B cell (primary cell): ENCODE results near the gene DSG4. TPM values are rescaled to one million over a fixed set of nuclear protein-coding genes. Genes with fewer than 3 reads are reported as not detected.

Experiments used
- ATAC-seq: fragments of 200-7000 bp; cut with Tn5 transposase; one replicate; pipeline ENCODE4 v1.10.0; 2021; ENCODE audit warnings: low read depth, mild to moderate bottlenecking, moderate number of reproducible peaks, moderate library complexity
- CTCF ChIA-PET: fragments of 350-600 bp; sonication (Branson Sonifier 250); formaldehyde crosslinking; loops from one replicate; lab custom pipeline; 2021; ENCODE audit warnings: antibody characterized with exemption, inconsistent platforms; lab: Charles Lee
- POLR2A ChIA-PET: fragments of 350-600 bp; sonication (Branson Sonifier 250); formaldehyde crosslinking; loops from one replicate; lab custom pipeline; 2021; ENCODE audit warnings: antibody characterized with exemption; lab: Charles Lee
- DNase-seq: peaks from one replicate; pipeline ENCODE4 v3.0.0; 2013
- H2AFZ ChIP-seq: 2 replicates; pipeline ENCODE4 v1.6.1; 2012; ENCODE audit warnings: mild to moderate bottlenecking, low read depth, low read length; ENCODE audit not compliant: insufficient read depth, poor library complexity, severe bottlenecking
- H3K27ac ChIP-seq, 2 donors: 1 replicate in 1 of 2; 2 replicates in 1 of 2; pipeline ENCODE4 v1.5.1; 2012 to 2013; ENCODE audit warnings: low read length in 2 of 2, mild to moderate bottlenecking in 2 of 2, moderate library complexity in 1 of 2
- H3K27me3 ChIP-seq, 4 experiments: fragments of 200-600 bp in 1 of 4; sonication (generic) in 1 of 4; replicated peaks in 1 of 4; 1 replicate in 2 of 4; 2 replicates in 2 of 4; pipeline versions ENCODE4 v1.6.1 to v1.7.0; 2013 to 2016; ENCODE audit warnings: low read length in 3 of 4, mild to moderate bottlenecking in 2 of 4, mixed read lengths in 1 of 4, moderate library complexity in 1 of 4; ENCODE audit not compliant: insufficient read depth in 4 of 4, control insufficient read depth in 3 of 4; ENCODE audit errors: control extremely low read depth in 1 of 4
- H3K36me3 ChIP-seq, 2 experiments: replicated peaks in 1 of 2; 1 replicate in 1 of 2; 2 replicates in 1 of 2; pipeline versions ENCODE4 v1.6.1 to v1.7.1; 2013; ENCODE audit warnings: low read length in 1 of 2; ENCODE audit not compliant: insufficient read depth in 2 of 2, control insufficient read depth in 1 of 2; ENCODE audit errors: control extremely low read depth in 1 of 2, extremely low read depth in 1 of 2
- H3K4me1 ChIP-seq, 2 donors: fragments of 200-600 bp in 1 of 2; sonication (generic) in 1 of 2; 1 replicate in 1 of 2; 2 replicates in 1 of 2; pipeline versions ENCODE4 v1.5.1 to v1.6.1; 2013 to 2017; ENCODE audit warnings: low read length in 2 of 2; ENCODE audit not compliant: control insufficient read depth in 2 of 2, insufficient read depth in 2 of 2
- H3K4me2 ChIP-seq: replicated peaks from 2 replicates; pipeline ENCODE3; 2012; ENCODE audit warnings: mild to moderate bottlenecking, low read depth, low read length; ENCODE audit not compliant: poor library complexity, severe bottlenecking
- H3K4me3 ChIP-seq, 5 experiments: fragments of 200-600 bp in 1 of 5; sonication (generic) in 1 of 5; 1 replicate in 3 of 5; 2 replicates in 2 of 5; pipeline versions ENCODE4 v1.5.1 to v1.7.0; 2011 to 2016; ENCODE audit warnings: low read length in 4 of 5, mild to moderate bottlenecking in 4 of 5, low read depth in 2 of 5, control low read depth in 1 of 5, moderate library complexity in 1 of 5; ENCODE audit not compliant: insufficient read depth in 1 of 5; ENCODE audit errors: control extremely low read depth in 1 of 5, extremely low read depth in 1 of 5
- H3K79me2 ChIP-seq: fragments of 200-600 bp; sonication (generic); one replicate; pipeline ENCODE4 v1.6.0; 2016; ENCODE audit warnings: low read length; ENCODE audit not compliant: control insufficient read depth, insufficient read depth
- H3K9ac ChIP-seq: fragments of 200-600 bp; sonication (generic); 2 replicates; pipeline ENCODE4 v1.6.1; 2017; ENCODE audit warnings: mild to moderate bottlenecking, low read length, moderate library complexity
- H3K9me3 ChIP-seq, 3 donors: one replicate each; pipeline versions ENCODE4 v1.6.1 to v1.7.1; 2013; ENCODE audit warnings: low read length in 2 of 3; ENCODE audit not compliant: control insufficient read depth in 2 of 3, insufficient read depth in 1 of 3; ENCODE audit errors: control extremely low read depth in 1 of 3
- H4K20me1 ChIP-seq: 2 replicates; pipeline ENCODE4 v1.6.0; 2012; ENCODE audit warnings: mild to moderate bottlenecking, low read length; ENCODE audit not compliant: insufficient read depth, control insufficient read depth, poor library complexity, severe bottlenecking
- H3K27ac Mint-ChIP-seq: one replicate; pipeline ENCODE4 v1.8.0; 2021; ENCODE audit warnings: mixed read lengths
- H3K27me3 Mint-ChIP-seq: one replicate; pipeline ENCODE4 v1.8.0; 2021; ENCODE audit warnings: mixed read lengths
- H3K4me1 Mint-ChIP-seq: one replicate; pipeline ENCODE4 v1.8.0; 2021; ENCODE audit warnings: mixed read lengths
- H3K4me3 Mint-ChIP-seq: one replicate; pipeline ENCODE4 v1.8.0; 2021; ENCODE audit warnings: mixed read lengths
- H3K9me3 Mint-ChIP-seq: one replicate; pipeline ENCODE4 v1.8.0; 2022; ENCODE audit warnings: mixed read lengths; ENCODE audit not compliant: insufficient read depth
- EZH2 ChIP-seq: IDR thresholded peaks from 2 replicates; pipeline ENCODE4 v1.6.1; 2012; ENCODE audit warnings: borderline replicate concordance, low read depth, mild to moderate bottlenecking, moderate library complexity, low read length; ENCODE audit not compliant: insufficient read depth, poor library complexity, severe bottlenecking
- WGBS: methylation state at CpG from one replicate; pipeline ENCODE4 v1.1.5; 2013; ENCODE audit warnings: missing lambda C conversion rate; ENCODE audit not compliant: insufficient coverage; 5-methylcytosine and 5-hydroxymethylcytosine counted together
- intact Hi-C: fragments of 100-400 bp; cut with micrococcal nuclease; formaldehyde crosslinking; loops from one replicate; pipeline ENCODE4 v1.10.0; 2022
- polyA plus RNA-seq: library from polyadenylated mRNA; depleted of rRNA; stranded (reverse); fragments of >200 nt; gene quantifications from 2 replicates; pipeline ENCODE4 v1.2.3, GENCODE V29; 2012
- total RNA-seq, 2 donors: library from RNA; stranded (reverse); fragments of 120-200 nt in 1 of 2; gene quantifications; 1 replicate in 1 of 2; 2 replicates in 1 of 2; pipeline versions ENCODE4 v1.2.3 to v1.2.4, GENCODE V29; 2013 to 2022
- TF ChIP-seq, protein P1 (sequence below): fragments of 200-600 bp; IDR thresholded peaks from one replicate; pipeline ENCODE4 v1.8.0; 2022; ENCODE audit warnings: antibody characterized with exemption, mild to moderate bottlenecking

Gene DSG4
- total and polyA plus RNA-seq, 2 donors (not counting 1 experiment from before 2014, with no cell fraction given) = not detected

DNA sequence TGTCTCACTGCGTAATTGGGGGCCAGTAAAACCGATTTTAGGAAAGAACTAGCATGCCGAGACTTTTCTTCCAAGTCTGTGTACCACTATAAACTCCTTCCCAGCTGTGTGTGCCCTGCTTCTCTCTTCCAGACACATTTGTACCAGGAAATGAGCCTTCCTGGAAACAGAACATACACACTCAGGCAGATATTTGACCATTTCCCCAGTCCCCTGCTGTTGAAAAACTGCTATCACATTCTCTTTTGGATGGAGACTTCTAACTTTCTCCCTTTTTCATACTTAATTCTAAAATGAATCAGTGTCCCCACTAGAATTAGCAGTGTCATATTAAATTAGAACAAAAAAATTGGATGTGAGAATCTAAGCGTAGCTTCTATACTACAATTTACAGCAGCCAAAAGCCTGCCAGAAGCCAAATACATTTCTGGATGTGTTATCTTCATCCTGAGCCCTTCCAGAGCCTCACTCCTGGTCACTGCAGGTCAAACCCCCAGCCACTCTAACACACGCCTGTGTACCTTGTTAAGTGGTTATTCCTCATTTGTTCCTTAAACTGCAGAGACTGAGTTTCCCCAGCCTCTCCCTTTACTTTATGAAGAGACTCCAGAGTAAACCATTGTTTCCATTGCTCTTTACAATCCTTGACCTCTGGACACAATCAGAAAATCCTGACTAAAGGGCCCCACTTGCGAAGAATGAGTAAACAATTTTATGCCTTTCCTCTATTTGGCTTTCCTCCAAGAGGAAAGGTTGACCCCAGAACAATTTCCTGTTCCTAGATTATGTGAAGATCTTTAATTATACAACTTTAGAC lies 20.4 kb downstream of the DSG4 start:
- Histone ChIP-seq H4K20me1 (no peaks in the 10 kb centered on the region), H3K9me3 (no peaks in the 10 kb centered on the region), H3K9ac (no peak overlapping the region), H3K4me3 (no peak overlapping the region), H3K36me3 (no peaks in the 10 kb centered on the region), H2AFZ (no peak overlapping the region), H3K4me2 (no peak overlapping the region), H3K27ac (no peak overlapping the region), H3K4me1 (no peaks in the 10 kb centered on the region), H3K79me2 (no peaks in the 10 kb centered on the region), H3K27me3 (no peaks in the 10 kb centered on the region)
- no peak for DNase-seq
- TF ChIP-seq, protein P1, sequence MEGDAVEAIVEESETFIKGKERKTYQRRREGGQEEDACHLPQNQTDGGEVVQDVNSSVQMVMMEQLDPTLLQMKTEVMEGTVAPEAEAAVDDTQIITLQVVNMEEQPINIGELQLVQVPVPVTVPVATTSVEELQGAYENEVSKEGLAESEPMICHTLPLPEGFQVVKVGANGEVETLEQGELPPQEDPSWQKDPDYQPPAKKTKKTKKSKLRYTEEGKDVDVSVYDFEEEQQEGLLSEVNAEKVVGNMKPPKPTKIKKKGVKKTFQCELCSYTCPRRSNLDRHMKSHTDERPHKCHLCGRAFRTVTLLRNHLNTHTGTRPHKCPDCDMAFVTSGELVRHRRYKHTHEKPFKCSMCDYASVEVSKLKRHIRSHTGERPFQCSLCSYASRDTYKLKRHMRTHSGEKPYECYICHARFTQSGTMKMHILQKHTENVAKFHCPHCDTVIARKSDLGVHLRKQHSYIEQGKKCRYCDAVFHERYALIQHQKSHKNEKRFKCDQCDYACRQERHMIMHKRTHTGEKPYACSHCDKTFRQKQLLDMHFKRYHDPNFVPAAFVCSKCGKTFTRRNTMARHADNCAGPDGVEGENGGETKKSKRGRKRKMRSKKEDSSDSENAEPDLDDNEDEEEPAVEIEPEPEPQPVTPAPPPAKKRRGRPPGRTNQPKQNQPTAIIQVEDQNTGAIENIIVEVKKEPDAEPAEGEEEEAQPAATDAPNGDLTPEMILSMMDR = no peak
- no peak for TF ChIP-seq EZH2
- no peaks in the 10 kb centered on the region for H3K4me1 Mint-ChIP-seq
- intact Hi-C loops = no loop called here
- no peak overlapping the region for H3K27ac Mint-ChIP-seq
- H3K27me3 Mint-ChIP-seq = no peaks in the 10 kb centered on the region
- H3K9me3 Mint-ChIP-seq = no peaks in the 10 kb centered on the region
- 83% methylated on average over 4 of the region's 6 CpGs for WGBS
- CTCF ChIA-PET = no interaction called here
- POLR2A ChIA-PET = no interaction called here
- H3K4me3 Mint-ChIP-seq = no peak overlapping the region
- ATAC-seq = no peak

- intact Hi-C loops = no loop called here
- no peaks in the 10 kb centered on the region for H3K4me1 Mint-ChIP-seq
- CTCF ChIA-PET = no interaction called here
- Histone ChIP-seq H3K27ac (no peak overlapping the region), H3K27me3 (no peaks in the 10 kb centered on the region), H3K79me2 (no peaks in the 10 kb centered on the region), H2AFZ (no peak overlapping the region), H3K36me3 (no peaks in the 10 kb centered on the region), H4K20me1 (no peaks in the 10 kb centered on the region), H3K9me3 (no peaks in the 10 kb centered on the region), H3K4me2 (no peak overlapping the region), H3K4me3 (no peak overlapping the region), H3K9ac (no peak overlapping the region), H3K4me1 (no peaks in the 10 kb centered on the region)
- POLR2A ChIA-PET = no interaction called here
- H3K9me3 Mint-ChIP-seq = no peaks in the 10 kb centered on the region
- no peak overlapping the region for H3K27ac Mint-ChIP-seq
- DNase-seq (no peak), ATAC-seq (no peak)
- no peaks in the 10 kb centered on the region for H3K27me3 Mint-ChIP-seq
- no peak overlapping the region for H3K4me3 Mint-ChIP-seq
- no CpG with 5 or more reads among the region's 2 CpGs for WGBS
- TF ChIP-seq EZH2 = no peak
- TF ChIP-seq, protein P1 = no peak
These were observed 21.6 kb downstream of the DSG4 start for GRCh38 chr18:31398191-31398590.
